Measurements from ENCODE around the gene STK32C. TPM values are rescaled to one million over a fixed set of nuclear protein-coding genes. Genes with fewer than 3 reads are reported as not detected.
"Not testable (repeated sequence)": the region's sequence is repeated elsewhere in the genome, so short reads cannot be mapped to it uniquely, and the experiment has no call there.

Gene STK32C
- total RNA-seq, 6 donors from 2014 or later: 4.8 to 18.3 (median 15.6) TPM

GRCh38 chr10:132299371-132300336 lies 8.1 kb downstream of the STK32C start:
- Histone ChIP-seq H3K27me3 (no peaks in the 10 kb centered on the region), H3K4me3 (no peak overlapping the region), H3K27ac (no peak overlapping the region), H3K36me3 (no peaks in the 10 kb centered on the region), H3K9me3 (no peaks in the 10 kb centered on the region), H3K4me1 (peaks cover 0 to 3% (median 0%) of the 10 kb centered on the region in 4 donors)
- WGBS, 2 donors: 83 to 91% methylated on average over 23 to 32 of the region's 34 CpGs
- TF ChIP-seq EP300 (IDR thresholded peaks at IDR 0.05) (no peak), POLR2A (IDR thresholded peaks at IDR 0.05) (no peak), POLR2AphosphoS5 (IDR thresholded peaks at IDR 0.05) (no peak), CTCF (IDR thresholded peaks at IDR 0.05) (no peak)
- DNase-seq (no peak), ATAC-seq (ENCODE audit: low FRiP score in 2 of 2) (no peak)

GRCh38 chr10:132298038-132298881 lies 9.5 kb downstream of the STK32C start:
- DNase-seq: no peak

GRCh38 chr10:132297526-132297925 lies 10.2 kb downstream of the STK32C start:
- 16 to 53% methylated on average over 7 to 9 of the region's 9 CpGs for WGBS, 2 donors
- Histone ChIP-seq H3K4me1 (peaks cover 0 to 7% (median 2%) of the 10 kb centered on the region in 4 donors), H3K27me3 (no peaks in the 10 kb centered on the region), H3K27ac (no peak overlapping the region), H3K36me3 (no peaks in the 10 kb centered on the region), H3K9me3 (no peaks in the 10 kb centered on the region), H3K4me3 (no peak overlapping the region)
- no peak for TF ChIP-seq EP300 (IDR thresholded peaks at IDR 0.05)
- no peak for TF ChIP-seq CTCF (IDR thresholded peaks at IDR 0.05)
- no peak for TF ChIP-seq POLR2AphosphoS5 (IDR thresholded peaks at IDR 0.05)
- no peak for TF ChIP-seq POLR2A (IDR thresholded peaks at IDR 0.05)
- DNase-seq: no peak
- ATAC-seq (ENCODE audit: low FRiP score in 2 of 2): no peak

More at GRCh38 chr10:132298038-132298881, 9.5 kb downstream of the STK32C start:
- Histone ChIP-seq H3K9me3 (no peaks in the 10 kb centered on the region), H3K4me1 (peaks cover 0 to 3% (median 2%) of the 10 kb centered on the region in 4 donors), H3K27me3 (no peaks in the 10 kb centered on the region), H3K27ac (no peak overlapping the region), H3K36me3 (no peaks in the 10 kb centered on the region), H3K4me3 (no peak overlapping the region)
- 71 to 88% methylated on average over 15 to 28 of the region's 28 CpGs for WGBS, 2 donors
- no peak for ATAC-seq (ENCODE audit: low FRiP score in 2 of 2)
- TF ChIP-seq POLR2AphosphoS5 (IDR thresholded peaks at IDR 0.05) (no peak), CTCF (IDR thresholded peaks at IDR 0.05) (no peak), POLR2A (IDR thresholded peaks at IDR 0.05) (no peak), EP300 (IDR thresholded peaks at IDR 0.05) (no peak)

- ATAC-seq (ENCODE audit: low FRiP score in 2 of 2) (no peak), DNase-seq (no peak)
- Histone ChIP-seq H3K27me3 (no peaks in the 10 kb centered on the region), H3K4me1 (peaks cover 0 to 7% (median 2%) of the 10 kb centered on the region in 4 donors), H3K36me3 (no peaks in the 10 kb centered on the region), H3K9me3 (no peaks in the 10 kb centered on the region), H3K27ac (no peak overlapping the region), H3K4me3 (no peak overlapping the region)
- 84 to 91% methylated on average over 17 to 28 of the region's 28 CpGs for WGBS, 2 donors
- TF ChIP-seq POLR2AphosphoS5 (IDR thresholded peaks at IDR 0.05) (no peak), POLR2A (IDR thresholded peaks at IDR 0.05) (no peak), CTCF (IDR thresholded peaks at IDR 0.05) (no peak), EP300 (IDR thresholded peaks at IDR 0.05) (no peak)
These were observed 10.9 kb downstream of the STK32C start for GRCh38 chr10:132296666-132297443.

- not testable (repeated sequence) for H3K4me3 ChIP-seq; H3K9me3 ChIP-seq; DNase-seq; H3K36me3 ChIP-seq; H3K4me1 ChIP-seq; H3K27ac ChIP-seq; ATAC-seq (ENCODE audit: low FRiP score in 2 of 2); H3K27me3 ChIP-seq
- WGBS, 2 donors: 87 to 97% methylated on average over 23 of the region's 23 CpGs
These were observed 12.3 kb downstream of the STK32C start for GRCh38 chr10:132295481-132295880.

All from upper lobe of left lung (tissue), 6 donors.